CD4-positive, alpha-beta T cell (primary cell): ENCODE measurements around the gene BMAL2. TPM values are rescaled to one million over a fixed set of nuclear protein-coding genes. Genes with fewer than 3 reads are reported as not detected.

Experiments used
- ATAC-seq: fragments of 200-7000 bp; cut with Tn5 transposase; one replicate; pipeline ENCODE4 v1.10.0; 2022; ENCODE audit warnings: mild to moderate bottlenecking; ENCODE audit not compliant: poor library complexity
- CTCF ChIA-PET: fragments of 350-600 bp; sonication (Branson Sonifier 250); formaldehyde crosslinking; loops from one replicate; lab custom pipeline; 2021; ENCODE audit warnings: antibody characterized with exemption, inconsistent platforms; lab: Charles Lee
- POLR2A ChIA-PET: fragments of 350-600 bp; sonication (Branson Sonifier 250); formaldehyde crosslinking; loops from one replicate; lab custom pipeline; 2021; ENCODE audit warnings: antibody characterized with exemption, inconsistent platforms; lab: Charles Lee
- DNase-seq, 14 experiments: peaks; one replicate each; pipeline ENCODE4 v3.0.0-alpha.2; 2013 to 2020; ENCODE audit warnings: mixed read lengths in 2 of 14
- H3K27ac ChIP-seq, 2 donors: one replicate each; pipeline versions ENCODE4 v1.5.1 to v1.7.0; 2013; ENCODE audit warnings: low read length in 2 of 2, low read depth in 1 of 2, mild to moderate bottlenecking in 1 of 2
- H3K27me3 ChIP-seq, 2 experiments: 1 replicate in 1 of 2; 2 replicates in 1 of 2; pipeline versions ENCODE4 v1.6.1 to v1.7.0; 2013; ENCODE audit warnings: low read length in 2 of 2, control low read depth in 1 of 2, mild to moderate bottlenecking in 1 of 2, moderate library complexity in 1 of 2; ENCODE audit not compliant: insufficient read depth in 2 of 2, control insufficient read depth in 1 of 2
- H3K36me3 ChIP-seq: one replicate; pipeline ENCODE4 v1.6.1; 2013; ENCODE audit warnings: low read length, control low read depth; ENCODE audit not compliant: insufficient read depth
- H3K4me1 ChIP-seq: one replicate; pipeline ENCODE4 v1.6.1; 2013; ENCODE audit warnings: low read length, control low read depth; ENCODE audit not compliant: insufficient read depth
- H3K4me3 ChIP-seq: one replicate; pipeline ENCODE4 v1.5.1; 2013; ENCODE audit warnings: mild to moderate bottlenecking, low read length, moderate library complexity
- H3K9me3 ChIP-seq, 2 experiments: 1 replicate in 1 of 2; 2 replicates in 1 of 2; pipeline versions ENCODE4 v1.6.1 to v1.7.0; 2013; ENCODE audit warnings: low read length in 2 of 2, mild to moderate bottlenecking in 2 of 2, control low read depth in 1 of 2, moderate library complexity in 1 of 2; ENCODE audit not compliant: control insufficient read depth in 1 of 2, insufficient read depth in 1 of 2
- H3K27ac Mint-ChIP-seq: one replicate; pipeline ENCODE4 v1.8.0; 2020; ENCODE audit warnings: mixed read lengths
- H3K27me3 Mint-ChIP-seq: one replicate; pipeline ENCODE4 v1.8.0; 2021; ENCODE audit warnings: mixed read lengths
- H3K36me3 Mint-ChIP-seq: one replicate; pipeline ENCODE4 v1.8.0; 2021; ENCODE audit warnings: low read depth, mixed read lengths
- H3K4me1 Mint-ChIP-seq: one replicate; pipeline ENCODE4 v1.8.0; 2021; ENCODE audit warnings: low read depth, mixed read lengths
- H3K4me3 Mint-ChIP-seq: one replicate; pipeline ENCODE4 v1.8.0; 2020; ENCODE audit warnings: mild to moderate bottlenecking, mixed read lengths
- H3K9me3 Mint-ChIP-seq: one replicate; pipeline ENCODE4 v1.8.0; 2020; ENCODE audit warnings: mixed read lengths
- intact Hi-C, 2 experiments: fragments of 100-400 bp; cut with DNase I in 1 of 2; cut with micrococcal nuclease in 1 of 2; formaldehyde crosslinking; loops; one replicate each; pipeline versions ENCODE4 v1.15.1 to v1.9.0; 2023 to 2025; cut with DNase I, micrococcal nuclease
- total RNA-seq, 174 experiments: library from RNA in 2 of 174; stranded (reverse) in 2 of 174; gene quantifications; one replicate each; pipeline ENCODE4 v1.2.3 and lab custom pipeline; 2021 to 2026
- TF ChIP-seq, protein P1 (sequence below): fragments of 200-600 bp; IDR thresholded peaks from one replicate; pipeline ENCODE4 v1.8.0; 2022; ENCODE audit warnings: antibody characterized with exemption, mild to moderate bottlenecking

BMAL2 gene
- total RNA-seq, 2 experiments from 2014 or later, result 0.16 to 0.17 TPM

DNA sequence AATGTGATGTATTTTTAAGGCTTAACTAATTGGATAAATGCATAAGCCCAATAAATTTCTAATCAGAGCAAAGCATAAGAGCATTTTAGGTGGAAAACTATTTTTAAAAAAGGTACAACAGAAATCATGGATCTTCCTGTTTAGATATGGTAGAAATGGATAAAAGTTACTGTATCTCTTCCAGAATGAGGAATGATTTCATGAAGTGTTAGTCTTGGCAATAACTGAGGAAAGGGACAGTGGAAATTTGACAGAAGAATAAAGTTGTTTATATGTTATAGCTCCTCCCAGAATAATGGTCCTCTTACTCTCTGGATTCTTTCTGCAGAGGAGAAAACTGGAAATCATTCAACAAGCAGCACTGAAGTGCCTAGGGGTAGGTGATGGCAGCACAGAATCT is 32.4 kb upstream of the BMAL2 start:
- Histone ChIP-seq H3K36me3 (peaks cover 13% of the 10 kb centered on the region), H3K27ac (no peak overlapping the region), H3K9me3 (no peaks in the 10 kb centered on the region), H3K4me1 (no peaks in the 10 kb centered on the region), H3K27me3 (no peaks in the 10 kb centered on the region), H3K4me3 (no peak overlapping the region)
- ChIA-PET POLR2A (no interaction called here), CTCF (no interaction called here)
- no peak for ATAC-seq
- TF ChIP-seq, protein P1, sequence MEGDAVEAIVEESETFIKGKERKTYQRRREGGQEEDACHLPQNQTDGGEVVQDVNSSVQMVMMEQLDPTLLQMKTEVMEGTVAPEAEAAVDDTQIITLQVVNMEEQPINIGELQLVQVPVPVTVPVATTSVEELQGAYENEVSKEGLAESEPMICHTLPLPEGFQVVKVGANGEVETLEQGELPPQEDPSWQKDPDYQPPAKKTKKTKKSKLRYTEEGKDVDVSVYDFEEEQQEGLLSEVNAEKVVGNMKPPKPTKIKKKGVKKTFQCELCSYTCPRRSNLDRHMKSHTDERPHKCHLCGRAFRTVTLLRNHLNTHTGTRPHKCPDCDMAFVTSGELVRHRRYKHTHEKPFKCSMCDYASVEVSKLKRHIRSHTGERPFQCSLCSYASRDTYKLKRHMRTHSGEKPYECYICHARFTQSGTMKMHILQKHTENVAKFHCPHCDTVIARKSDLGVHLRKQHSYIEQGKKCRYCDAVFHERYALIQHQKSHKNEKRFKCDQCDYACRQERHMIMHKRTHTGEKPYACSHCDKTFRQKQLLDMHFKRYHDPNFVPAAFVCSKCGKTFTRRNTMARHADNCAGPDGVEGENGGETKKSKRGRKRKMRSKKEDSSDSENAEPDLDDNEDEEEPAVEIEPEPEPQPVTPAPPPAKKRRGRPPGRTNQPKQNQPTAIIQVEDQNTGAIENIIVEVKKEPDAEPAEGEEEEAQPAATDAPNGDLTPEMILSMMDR, result no peak
- intact Hi-C loops, result loop anchor here (10.0 kb wide), 3 partner anchors 1175 to 1845 kb away; partner anchors contain the start of genes BHLHE41 (in 1 of the 2) and FAR2 (in 1 of the 2)
- Mint-ChIP-seq H3K36me3 (peaks cover 44% of the 10 kb centered on the region), H3K9me3 (no peaks in the 10 kb centered on the region), H3K4me1 (no peaks in the 10 kb centered on the region), H3K27ac (no peak overlapping the region), H3K4me3 (no peak overlapping the region), H3K27me3 (no peaks in the 10 kb centered on the region)
- no peak for DNase-seq

DNA sequence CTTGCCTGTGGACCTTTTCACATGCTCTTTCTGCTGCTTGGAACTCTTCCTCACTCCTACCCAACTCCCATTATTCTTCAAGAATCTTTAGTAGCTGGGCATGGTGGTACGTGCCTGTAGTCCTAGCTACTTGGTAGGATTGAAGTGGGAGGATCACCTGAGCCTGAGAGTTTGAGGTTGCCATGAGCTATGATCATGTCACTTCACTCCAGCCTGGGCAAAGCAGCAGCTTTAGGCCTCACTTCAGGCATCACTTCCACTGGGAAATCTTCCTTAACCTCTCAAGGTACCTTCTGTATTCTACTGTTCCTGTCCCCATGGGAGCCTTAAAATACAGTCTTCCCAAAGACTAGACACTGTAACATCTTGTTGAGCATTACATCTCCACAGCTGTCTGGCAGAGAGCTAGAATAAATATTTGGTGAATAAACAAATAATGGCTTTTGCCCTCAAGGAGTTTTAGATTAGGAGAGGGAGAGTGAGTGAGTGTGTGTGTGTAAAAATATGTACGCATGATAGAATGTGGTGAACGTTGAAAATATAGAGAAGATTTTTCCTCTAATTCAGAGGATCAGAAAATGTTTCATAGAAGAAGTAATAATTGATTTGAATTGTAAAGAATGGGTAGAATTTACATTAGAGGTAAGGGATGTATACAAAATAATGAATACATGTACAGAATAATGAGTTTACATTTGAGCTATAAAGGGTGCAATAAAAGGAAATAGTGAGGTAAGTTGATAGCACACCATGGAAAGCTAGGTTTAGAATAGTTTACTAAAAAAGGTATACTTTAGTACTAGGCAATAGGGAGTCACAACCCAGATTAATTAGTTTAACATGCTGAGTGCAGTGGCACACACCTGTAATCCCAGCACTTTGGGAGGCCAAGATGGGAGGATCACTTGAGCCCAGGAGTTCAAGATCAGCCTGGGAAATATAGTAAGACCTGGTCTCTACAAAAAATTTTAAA is 29.2 kb upstream of the BMAL2 start:
- H3K9me3 Mint-ChIP-seq, result no peaks in the 10 kb centered on the region
- POLR2A ChIA-PET, result interaction anchor here (0.7 kb wide), 1 partner anchor 288 kb away, joined by 3 read pairs; no protein-coding TSS in a partner anchor
- DNase-seq, result no peak

DNA sequence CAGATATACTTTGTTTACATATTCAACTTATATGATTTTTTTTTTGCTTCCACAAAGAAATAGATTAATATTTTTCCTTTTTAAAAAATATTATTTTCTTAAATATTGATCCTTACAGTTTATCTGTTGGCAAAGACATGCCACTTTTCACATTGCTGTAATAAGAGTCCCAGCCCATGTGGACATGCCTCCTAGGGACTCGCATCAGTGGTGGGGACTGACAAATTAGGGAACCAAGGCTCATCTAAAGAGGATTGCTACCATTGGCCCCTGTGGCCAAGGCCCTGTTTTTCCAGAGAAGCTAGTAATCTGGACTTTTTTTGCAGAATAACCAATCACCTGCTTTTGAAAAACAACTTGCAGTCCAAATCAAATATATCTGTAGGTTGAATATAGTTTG is 27.8 kb upstream of the BMAL2 start:
- H3K27ac Mint-ChIP-seq, result no peak overlapping the region
- Histone ChIP-seq H3K4me1 (no peaks in the 10 kb centered on the region), H3K27ac (no peak overlapping the region), H3K27me3 (no peaks in the 10 kb centered on the region), H3K36me3 (peaks cover 14% of the 10 kb centered on the region), H3K9me3 (no peaks in the 10 kb centered on the region), H3K4me3 (no peak overlapping the region)
- peaks cover 4% of the 10 kb centered on the region for H3K4me1 Mint-ChIP-seq
- H3K9me3 Mint-ChIP-seq, result no peaks in the 10 kb centered on the region
- ATAC-seq (no peak), DNase-seq (no peak)
- no peak overlapping the region for H3K4me3 Mint-ChIP-seq
- H3K36me3 Mint-ChIP-seq, result peaks cover 31% of the 10 kb centered on the region
- ChIA-PET POLR2A (no interaction called here), CTCF (interaction anchor here (0.9 to 2.8 kb wide), 7 partner anchors 10 to 1207 kb away, joined by 3 to 18 read pairs (median 4); no protein-coding TSS in a partner anchor)
- intact Hi-C loops, result loop anchor here (2.0 to 10.0 kb wide), 7 partner anchors 163 to 1840 kb away; partner anchors contain the start of genes BHLHE41 (in 1 of the 2), FAR2 (in 1 of the 2), FGFR1OP2 (in 1 of the 2) and INTS13 (in 1 of the 2)
- H3K27me3 Mint-ChIP-seq, result no peaks in the 10 kb centered on the region
- TF ChIP-seq, protein P1, result no peak

More for the DNA sequence above, 29.2 kb upstream of the BMAL2 start:
- Histone ChIP-seq H3K9me3 (no peaks in the 10 kb centered on the region), H3K4me1 (no peaks in the 10 kb centered on the region), H3K4me3 (no peak overlapping the region), H3K27ac (no peak overlapping the region), H3K27me3 (no peaks in the 10 kb centered on the region), H3K36me3 (peaks cover 10% of the 10 kb centered on the region)
- H3K36me3 Mint-ChIP-seq, result peaks cover 35% of the 10 kb centered on the region
- intact Hi-C loops, result loop anchor here (2.0 to 10.0 kb wide), 5 partner anchors 283 to 1841 kb away; partner anchors contain the start of genes BHLHE41 (in 1 of the 2) and FAR2 (in 1 of the 2)
- H3K27ac Mint-ChIP-seq, result no peak overlapping the region
- no peak overlapping the region for H3K4me3 Mint-ChIP-seq
- CTCF ChIA-PET, result interaction anchor here (0.7 to 1.9 kb wide), 2 partner anchors 12 to 440 kb away, joined by 3 to 5 read pairs; no protein-coding TSS in a partner anchor
- H3K4me1 Mint-ChIP-seq, result peaks cover 4% of the 10 kb centered on the region
- ATAC-seq, result no peak
- TF ChIP-seq, protein P1, result no peak
- no peaks in the 10 kb centered on the region for H3K27me3 Mint-ChIP-seq
